Neural cell (in vitro differentiated cells): Measurements from ENCODE around the gene TBATA.

ENCODE experiments used
- EP300 ChIP-seq: fragments of 450-650 bp; conservative IDR thresholded peaks from 2 replicates; pipeline ENCODE4 v1.6.1; 2014; ENCODE audit warnings: antibody characterized with exemption, mild to moderate bottlenecking, moderate library complexity; ENCODE audit not compliant: poor library complexity, severe bottlenecking
- EZH2 ChIP-seq: fragments of 200-600, 300-800 bp; shearing (Covaris generic), sonication (generic); IDR thresholded peaks from 2 replicates; pipeline ENCODE4 v1.6.1; 2014; ENCODE audit warnings: antibody characterized with exemption, low read length, borderline replicate concordance, mild to moderate bottlenecking; ENCODE audit not compliant: insufficient read depth, poor library complexity, severe bottlenecking
- MXI1 ChIP-seq: fragments of 450-650 bp; conservative IDR thresholded peaks from 2 replicates; pipeline ENCODE4 v1.6.1; 2014; ENCODE audit warnings: antibody characterized with exemption, mild to moderate bottlenecking; ENCODE audit not compliant: poor library complexity, severe bottlenecking
- POLR2AphosphoS5 ChIP-seq: IDR thresholded peaks from 2 replicates; pipeline ENCODE4 v1.6.1; 2012
- RAD21 ChIP-seq: fragments of 450-650 bp; conservative IDR thresholded peaks from 2 replicates; pipeline ENCODE4 v1.6.1; 2014; ENCODE audit warnings: antibody characterized with exemption, mild to moderate bottlenecking, moderate library complexity
- TAF1 ChIP-seq: IDR thresholded peaks from 2 replicates; pipeline ENCODE4 v1.6.1; 2012; ENCODE audit warnings: low read depth
- TF ChIP-seq, protein P1 (sequence below): fragments of 450-650 bp; IDR thresholded peaks from 2 replicates; pipeline ENCODE4 v1.5.1; 2014; ENCODE audit warnings: antibody characterized with exemption, mild to moderate bottlenecking, moderate library complexity; ENCODE audit not compliant: poor library complexity, severe bottlenecking
- TF ChIP-seq, protein P2 (sequence below): IDR thresholded peaks from 2 replicates; pipeline ENCODE4 v1.6.1; 2012; ENCODE audit warnings: borderline replicate concordance

DNA sequence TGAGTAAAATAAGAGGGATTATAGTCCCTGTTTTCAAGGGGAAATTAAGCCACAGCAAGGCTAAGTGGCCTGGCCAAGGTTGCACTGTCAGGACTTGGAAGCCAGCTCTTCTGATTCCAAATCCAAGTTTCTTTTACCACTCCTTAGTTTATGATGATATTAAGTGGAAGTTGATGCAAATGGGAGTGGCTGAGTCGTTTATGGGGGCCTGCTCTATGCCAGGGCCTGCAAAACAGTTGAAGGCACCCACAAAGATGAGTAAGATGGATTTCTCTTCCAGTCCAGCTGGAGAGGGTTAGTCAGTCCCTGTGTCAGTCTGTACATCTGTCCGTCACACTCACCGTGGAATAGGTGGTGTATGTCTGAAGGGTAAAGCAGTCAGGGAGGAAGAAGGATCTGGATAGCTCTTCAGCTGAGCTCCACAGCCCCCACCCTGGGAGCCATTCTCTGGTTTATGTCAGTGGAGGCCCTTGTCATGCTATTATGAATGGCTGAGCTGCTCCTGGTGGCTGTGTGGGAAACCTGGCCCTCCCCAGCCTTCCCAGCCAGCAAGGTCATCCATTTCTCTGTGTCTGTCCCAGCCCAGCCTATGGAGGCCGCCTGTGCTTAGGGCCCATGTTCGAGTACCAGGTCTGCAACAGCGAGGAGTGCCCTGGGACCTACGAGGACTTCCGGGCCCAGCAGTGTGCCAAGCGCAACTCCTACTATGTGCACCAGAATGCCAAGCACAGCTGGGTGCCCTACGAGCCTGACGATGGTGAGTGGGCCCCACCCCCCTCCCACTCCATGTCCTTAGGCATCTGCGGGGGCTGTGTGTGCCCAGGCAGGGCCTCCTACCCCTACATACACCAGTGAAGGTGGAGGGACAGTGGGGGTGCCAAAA, 44.5 kb downstream of the TBATA start:
- TF ChIP-seq, protein P1, sequence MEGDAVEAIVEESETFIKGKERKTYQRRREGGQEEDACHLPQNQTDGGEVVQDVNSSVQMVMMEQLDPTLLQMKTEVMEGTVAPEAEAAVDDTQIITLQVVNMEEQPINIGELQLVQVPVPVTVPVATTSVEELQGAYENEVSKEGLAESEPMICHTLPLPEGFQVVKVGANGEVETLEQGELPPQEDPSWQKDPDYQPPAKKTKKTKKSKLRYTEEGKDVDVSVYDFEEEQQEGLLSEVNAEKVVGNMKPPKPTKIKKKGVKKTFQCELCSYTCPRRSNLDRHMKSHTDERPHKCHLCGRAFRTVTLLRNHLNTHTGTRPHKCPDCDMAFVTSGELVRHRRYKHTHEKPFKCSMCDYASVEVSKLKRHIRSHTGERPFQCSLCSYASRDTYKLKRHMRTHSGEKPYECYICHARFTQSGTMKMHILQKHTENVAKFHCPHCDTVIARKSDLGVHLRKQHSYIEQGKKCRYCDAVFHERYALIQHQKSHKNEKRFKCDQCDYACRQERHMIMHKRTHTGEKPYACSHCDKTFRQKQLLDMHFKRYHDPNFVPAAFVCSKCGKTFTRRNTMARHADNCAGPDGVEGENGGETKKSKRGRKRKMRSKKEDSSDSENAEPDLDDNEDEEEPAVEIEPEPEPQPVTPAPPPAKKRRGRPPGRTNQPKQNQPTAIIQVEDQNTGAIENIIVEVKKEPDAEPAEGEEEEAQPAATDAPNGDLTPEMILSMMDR, result no peak
- no peak for TF ChIP-seq EZH2
- TF ChIP-seq, protein P2, sequence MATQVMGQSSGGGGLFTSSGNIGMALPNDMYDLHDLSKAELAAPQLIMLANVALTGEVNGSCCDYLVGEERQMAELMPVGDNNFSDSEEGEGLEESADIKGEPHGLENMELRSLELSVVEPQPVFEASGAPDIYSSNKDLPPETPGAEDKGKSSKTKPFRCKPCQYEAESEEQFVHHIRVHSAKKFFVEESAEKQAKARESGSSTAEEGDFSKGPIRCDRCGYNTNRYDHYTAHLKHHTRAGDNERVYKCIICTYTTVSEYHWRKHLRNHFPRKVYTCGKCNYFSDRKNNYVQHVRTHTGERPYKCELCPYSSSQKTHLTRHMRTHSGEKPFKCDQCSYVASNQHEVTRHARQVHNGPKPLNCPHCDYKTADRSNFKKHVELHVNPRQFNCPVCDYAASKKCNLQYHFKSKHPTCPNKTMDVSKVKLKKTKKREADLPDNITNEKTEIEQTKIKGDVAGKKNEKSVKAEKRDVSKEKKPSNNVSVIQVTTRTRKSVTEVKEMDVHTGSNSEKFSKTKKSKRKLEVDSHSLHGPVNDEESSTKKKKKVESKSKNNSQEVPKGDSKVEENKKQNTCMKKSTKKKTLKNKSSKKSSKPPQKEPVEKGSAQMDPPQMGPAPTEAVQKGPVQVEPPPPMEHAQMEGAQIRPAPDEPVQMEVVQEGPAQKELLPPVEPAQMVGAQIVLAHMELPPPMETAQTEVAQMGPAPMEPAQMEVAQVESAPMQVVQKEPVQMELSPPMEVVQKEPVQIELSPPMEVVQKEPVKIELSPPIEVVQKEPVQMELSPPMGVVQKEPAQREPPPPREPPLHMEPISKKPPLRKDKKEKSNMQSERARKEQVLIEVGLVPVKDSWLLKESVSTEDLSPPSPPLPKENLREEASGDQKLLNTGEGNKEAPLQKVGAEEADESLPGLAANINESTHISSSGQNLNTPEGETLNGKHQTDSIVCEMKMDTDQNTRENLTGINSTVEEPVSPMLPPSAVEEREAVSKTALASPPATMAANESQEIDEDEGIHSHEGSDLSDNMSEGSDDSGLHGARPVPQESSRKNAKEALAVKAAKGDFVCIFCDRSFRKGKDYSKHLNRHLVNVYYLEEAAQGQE, result no peak
- TF ChIP-seq EP300, result no peak
- TF ChIP-seq POLR2AphosphoS5, result no peak
- TF ChIP-seq RAD21, result no peak
- TF ChIP-seq TAF1, result no peak
- TF ChIP-seq MXI1, result no peak
